Measurements from ENCODE around the gene DOK3.

The DOK3 gene

GRCh38 chr5:177492841-177493240 lies 16.8 kb downstream of the DOK3 start:
- no peak for DNase-seq (ENCODE audit: low read depth)
- no peak overlapping the region for H3K4me3 ChIP-seq (ENCODE audit: low read depth, low read length)
- no peak for TF ChIP-seq CTCF (conservative IDR thresholded peaks at IDR 0.05; ENCODE audit: low read depth, low read length)

GRCh38 chr5:177491983-177492746 lies 17.5 kb downstream of the DOK3 start:
- no peak overlapping the region for H3K4me3 ChIP-seq (ENCODE audit: low read depth, low read length)
- TF ChIP-seq CTCF (conservative IDR thresholded peaks at IDR 0.05; ENCODE audit: low read depth, low read length): no peak

GRCh38 chr5:177491429-177491945 lies 18.1 kb downstream of the DOK3 start:
- peak; percentile 55 for DNase-seq (ENCODE audit: low read depth)
- no peak overlapping the region for H3K4me3 ChIP-seq (ENCODE audit: low read depth, low read length)
- peak; percentile 56 for TF ChIP-seq CTCF (conservative IDR thresholded peaks at IDR 0.05; ENCODE audit: low read depth, low read length)

More at GRCh38 chr5:177491983-177492746, 17.5 kb downstream of the DOK3 start:
- DNase-seq (ENCODE audit: low read depth): no peak

- DNase-seq (ENCODE audit: low read depth): no peak
- no peak for TF ChIP-seq CTCF (conservative IDR thresholded peaks at IDR 0.05; ENCODE audit: low read depth, low read length)
- H3K4me3 ChIP-seq (ENCODE audit: low read depth, low read length): no peak overlapping the region
Observed at GRCh38 chr5:177490992-177491391, 18.6 kb downstream of the DOK3 start.

- TF ChIP-seq CTCF (conservative IDR thresholded peaks at IDR 0.05; ENCODE audit: low read depth, low read length): no peak
- no peak for DNase-seq (ENCODE audit: low read depth)
- H3K4me3 ChIP-seq (ENCODE audit: low read depth, low read length): no peak overlapping the region
Observed at GRCh38 chr5:177490311-177490991, 19.2 kb downstream of the DOK3 start.

- TF ChIP-seq CTCF (conservative IDR thresholded peaks at IDR 0.05; ENCODE audit: low read depth, low read length): peak; percentile 22
- no peak overlapping the region for H3K4me3 ChIP-seq (ENCODE audit: low read depth, low read length)
- DNase-seq (ENCODE audit: low read depth): no peak
Observed at GRCh38 chr5:177489119-177489716, 20.4 kb downstream of the DOK3 start.

Data from choroid plexus epithelial cell (primary cell).